Glutamatergic neuron (in vitro differentiated cells): ENCODE results near the gene ZNF417. TPM values are rescaled to one million over a fixed set of nuclear protein-coding genes. Genes with fewer than 3 reads are reported as not detected.

ENCODE experiments used
- DNase-seq: peaks from one replicate; pipeline ENCODE4 v3.0.0; 2022
- H3K27ac Mint-ChIP-seq: one replicate; pipeline ENCODE4 v1.8.0; 2020; ENCODE audit warnings: mild to moderate bottlenecking, mixed read lengths, inconsistent platforms; ENCODE audit not compliant: unreplicated experiment
- H3K27me3 Mint-ChIP-seq: one replicate; pipeline ENCODE4 v1.8.0; 2020; ENCODE audit warnings: mild to moderate bottlenecking, moderate library complexity, mixed read lengths, inconsistent platforms; ENCODE audit not compliant: unreplicated experiment
- H3K36me3 Mint-ChIP-seq: one replicate; pipeline ENCODE4 v1.8.0; 2020; ENCODE audit warnings: mild to moderate bottlenecking, mixed read lengths, inconsistent platforms; ENCODE audit not compliant: unreplicated experiment
- H3K4me1 Mint-ChIP-seq: one replicate; pipeline ENCODE4 v1.8.0; 2020; ENCODE audit warnings: mild to moderate bottlenecking, low read depth, mixed read lengths, inconsistent platforms; ENCODE audit not compliant: unreplicated experiment
- H3K4me3 Mint-ChIP-seq: one replicate; pipeline ENCODE4 v1.8.0; 2020; ENCODE audit warnings: mild to moderate bottlenecking, mixed read lengths, inconsistent platforms; ENCODE audit not compliant: unreplicated experiment
- H3K9me3 Mint-ChIP-seq: one replicate; pipeline ENCODE4 v1.8.0; 2020; ENCODE audit warnings: mild to moderate bottlenecking, moderate library complexity, mixed read lengths, inconsistent platforms; ENCODE audit not compliant: unreplicated experiment
- total RNA-seq: library from RNA; stranded (reverse); fragmentation: NEBNext Ultra II Directional; extraction: Animal tissue kit (Norgen Biotek cat#: 25700); gene quantifications from one replicate; pipeline ENCODE4 v1.2.1, GENCODE V29; 2021; ENCODE audit not compliant: unreplicated experiment
- TF ChIP-seq, protein P1 (sequence below): fragments of 200-600 bp; sonication (generic); IDR thresholded peaks from one replicate; pipeline ENCODE4 v1.5.0; 2021; ENCODE audit not compliant: partially characterized antibody, unreplicated experiment

Gene ZNF417
- total RNA-seq, 1 donor from 2014 or later, result 23.0 TPM

DNA sequence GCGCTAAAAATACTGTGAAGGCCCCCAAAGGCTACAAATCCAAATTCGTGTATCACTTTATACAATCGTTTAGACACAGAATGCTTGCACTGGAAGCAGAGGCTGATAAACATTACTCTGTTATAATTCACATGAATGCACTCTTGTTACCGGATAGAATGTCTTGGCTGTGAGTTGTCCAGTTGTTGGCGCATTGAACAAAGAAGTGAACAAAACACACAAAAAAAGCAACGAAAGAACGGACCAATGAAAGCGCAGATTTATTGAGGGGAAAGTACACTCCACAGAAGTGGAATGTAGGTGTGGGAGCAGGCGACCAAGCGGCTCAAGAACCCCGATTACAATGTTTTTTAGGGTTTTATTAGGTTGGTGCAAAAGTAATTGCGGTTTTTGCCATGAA lies 19.3 kb upstream of the ZNF417 start:
- H3K4me1 Mint-ChIP-seq, result peaks cover 2% of the 10 kb centered on the region
- H3K27me3 Mint-ChIP-seq, result peaks cover 8% of the 10 kb centered on the region
- H3K27ac Mint-ChIP-seq, result no peak overlapping the region
- H3K4me3 Mint-ChIP-seq, result peak overlapping the region; percentile 98
- DNase-seq, result no peak
- peaks cover 12% of the 10 kb centered on the region for H3K9me3 Mint-ChIP-seq
- H3K36me3 Mint-ChIP-seq, result peaks cover 27% of the 10 kb centered on the region
- TF ChIP-seq, protein P1, sequence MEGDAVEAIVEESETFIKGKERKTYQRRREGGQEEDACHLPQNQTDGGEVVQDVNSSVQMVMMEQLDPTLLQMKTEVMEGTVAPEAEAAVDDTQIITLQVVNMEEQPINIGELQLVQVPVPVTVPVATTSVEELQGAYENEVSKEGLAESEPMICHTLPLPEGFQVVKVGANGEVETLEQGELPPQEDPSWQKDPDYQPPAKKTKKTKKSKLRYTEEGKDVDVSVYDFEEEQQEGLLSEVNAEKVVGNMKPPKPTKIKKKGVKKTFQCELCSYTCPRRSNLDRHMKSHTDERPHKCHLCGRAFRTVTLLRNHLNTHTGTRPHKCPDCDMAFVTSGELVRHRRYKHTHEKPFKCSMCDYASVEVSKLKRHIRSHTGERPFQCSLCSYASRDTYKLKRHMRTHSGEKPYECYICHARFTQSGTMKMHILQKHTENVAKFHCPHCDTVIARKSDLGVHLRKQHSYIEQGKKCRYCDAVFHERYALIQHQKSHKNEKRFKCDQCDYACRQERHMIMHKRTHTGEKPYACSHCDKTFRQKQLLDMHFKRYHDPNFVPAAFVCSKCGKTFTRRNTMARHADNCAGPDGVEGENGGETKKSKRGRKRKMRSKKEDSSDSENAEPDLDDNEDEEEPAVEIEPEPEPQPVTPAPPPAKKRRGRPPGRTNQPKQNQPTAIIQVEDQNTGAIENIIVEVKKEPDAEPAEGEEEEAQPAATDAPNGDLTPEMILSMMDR, result no peak

DNA sequence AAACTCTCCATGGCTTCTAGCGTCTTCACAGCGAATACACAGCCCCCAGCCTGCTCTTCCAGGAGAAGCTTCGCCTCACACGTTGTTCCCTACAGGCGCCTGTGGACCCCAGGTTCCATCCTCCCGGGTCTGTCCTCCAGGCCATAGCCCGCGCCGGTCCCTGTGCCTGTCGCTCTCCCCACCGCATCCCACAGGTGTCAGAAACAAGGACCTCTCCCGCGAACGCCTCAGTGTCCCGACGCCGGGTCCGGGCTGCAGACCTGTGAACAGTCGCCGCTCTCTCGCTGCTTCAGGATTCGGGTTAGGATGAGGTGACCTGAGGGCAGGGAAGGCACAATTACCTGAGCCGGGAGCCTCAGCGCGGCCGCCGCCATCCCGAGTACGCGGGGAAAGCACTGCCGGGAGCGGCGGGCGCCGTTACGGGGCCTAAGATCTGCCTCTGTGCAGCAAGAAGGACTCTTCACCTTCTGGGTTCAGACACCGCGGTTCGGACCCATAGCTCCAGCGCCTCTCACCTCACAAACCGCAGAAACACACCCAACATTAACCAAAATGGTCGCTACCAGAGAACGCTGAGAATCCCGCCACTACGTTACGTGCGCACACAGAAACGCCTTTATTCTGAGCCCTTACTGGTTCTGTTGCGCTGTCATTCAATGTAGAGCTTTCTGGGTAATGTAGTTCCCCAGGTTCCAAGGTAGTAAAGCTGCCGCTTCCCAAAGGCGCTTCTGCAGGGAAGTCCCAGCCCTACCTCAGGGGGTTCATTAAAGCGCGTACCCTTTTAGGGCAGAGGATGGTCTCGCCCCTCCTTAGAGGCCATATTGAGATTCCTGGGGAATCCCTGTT lies 18.7 kb upstream of the ZNF417 start, which contains the start of gene ZNF418:
ZNF418 (minus strand) TSS at position 583 of the 846 bp plus-strand sequence. CDS start 1,580 bp downstream, outside the sequence.
- Mint-ChIP-seq H3K4me1 (peaks cover 2% of the 10 kb centered on the region), H3K9me3 (peaks cover 14% of the 10 kb centered on the region), H3K4me3 (peak within 1 kb of the TSS; percentile 98), H3K36me3 (peaks cover 33% of the 10 kb centered on the region), H3K27me3 (peaks cover 6% of the 10 kb centered on the region), H3K27ac (peak within 1 kb of the TSS; percentile 90)
- peak; percentile 65 for DNase-seq
- TF ChIP-seq, protein P1, result no peak

DNA sequence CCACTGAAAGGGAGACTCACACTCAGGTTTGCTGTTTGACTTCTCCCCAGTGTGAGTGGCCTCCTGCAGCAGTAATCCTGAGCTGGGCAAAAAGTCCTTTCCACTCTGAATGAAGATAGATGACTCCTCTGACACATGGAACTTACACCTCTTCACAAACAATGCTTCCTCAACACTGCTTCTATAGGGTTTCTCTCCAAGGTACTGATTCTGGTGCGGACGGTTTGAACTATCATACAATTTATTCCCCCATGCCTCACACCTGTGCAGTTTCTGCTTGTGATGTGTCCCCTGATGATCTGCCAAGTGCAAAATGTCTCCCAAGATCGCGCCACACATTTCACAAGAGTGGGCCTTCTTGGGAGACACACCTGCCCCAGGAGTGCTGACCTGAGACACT lies 11.2 kb upstream of the ZNF417 start:
- H3K4me3 Mint-ChIP-seq, result no peak overlapping the region
- H3K27me3 Mint-ChIP-seq, result peaks cover 4% of the 10 kb centered on the region
- no peak overlapping the region for H3K27ac Mint-ChIP-seq
- DNase-seq, result no peak
- TF ChIP-seq, protein P1, result no peak
- H3K9me3 Mint-ChIP-seq, result peaks cover 22% of the 10 kb centered on the region
- peaks cover 61% of the 10 kb centered on the region for H3K36me3 Mint-ChIP-seq
- no peaks in the 10 kb centered on the region for H3K4me1 Mint-ChIP-seq

DNA sequence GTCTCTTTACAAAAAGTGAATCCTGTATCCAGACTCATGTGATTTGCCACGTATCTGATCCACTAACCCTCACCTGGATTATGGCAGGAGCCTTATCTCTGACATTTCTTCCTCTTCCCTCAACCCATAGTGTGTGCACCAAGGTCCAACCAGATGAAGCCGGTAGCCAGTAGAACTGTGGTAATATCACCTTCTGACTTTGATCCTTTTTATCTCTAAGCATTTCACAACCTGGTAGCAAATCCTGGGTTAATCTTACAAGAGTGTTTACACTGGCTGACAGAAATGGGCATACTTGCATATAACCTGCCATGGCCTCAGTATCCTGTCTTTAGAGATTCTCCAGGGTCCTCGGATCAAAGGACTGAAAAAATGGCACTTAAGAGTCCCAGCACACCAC lies 1.9 kb downstream of the ZNF417 start:
- peaks cover 8% of the 10 kb centered on the region for H3K4me1 Mint-ChIP-seq
- DNase-seq, result no peak
- TF ChIP-seq, protein P1, result no peak
- H3K27me3 Mint-ChIP-seq, result peaks cover 1% of the 10 kb centered on the region
- H3K36me3 Mint-ChIP-seq, result peaks cover 11% of the 10 kb centered on the region
- H3K4me3 Mint-ChIP-seq, result peak overlapping the region; percentile 66
- peaks cover 12% of the 10 kb centered on the region for H3K9me3 Mint-ChIP-seq
- no peak overlapping the region for H3K27ac Mint-ChIP-seq

DNA sequence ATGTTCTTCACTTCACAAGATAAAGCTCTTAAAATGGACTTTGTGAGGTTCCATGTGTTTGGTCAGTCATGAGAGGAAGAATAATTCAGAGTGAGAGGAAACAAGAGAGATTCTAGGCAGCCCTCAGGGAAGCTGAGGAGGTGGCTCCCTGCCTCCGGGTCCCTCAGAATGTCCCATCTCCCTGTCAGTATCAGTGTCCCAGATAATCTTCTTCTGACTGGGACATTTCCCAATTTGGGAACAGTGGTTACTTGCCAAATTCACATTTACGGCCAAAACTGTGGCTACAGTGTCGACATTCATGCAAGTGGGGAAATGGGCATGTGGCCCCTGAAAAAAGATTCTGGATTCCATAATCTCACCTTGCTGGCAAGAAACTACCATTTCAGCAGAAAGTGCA lies 9.0 kb downstream of the ZNF417 start:
- H3K4me3 Mint-ChIP-seq, result no peak overlapping the region
- no peak for DNase-seq
- H3K27ac Mint-ChIP-seq, result no peak overlapping the region
- H3K9me3 Mint-ChIP-seq, result no peaks in the 10 kb centered on the region
- no peaks in the 10 kb centered on the region for H3K36me3 Mint-ChIP-seq
- TF ChIP-seq, protein P1, result no peak
- no peaks in the 10 kb centered on the region for H3K4me1 Mint-ChIP-seq
- no peaks in the 10 kb centered on the region for H3K27me3 Mint-ChIP-seq
